Right renal cortex interstitium (tissue), 3 donors: ENCODE measurements around the gene SORCS3. TPM values are rescaled to one million over a fixed set of nuclear protein-coding genes. Genes with fewer than 3 reads are reported as not detected.

Experiments
- DNase-seq, 3 donors: peaks; one replicate each; pipeline ENCODE4 v3.0.0-alpha.2; 2013; ENCODE audit warnings: low read depth in 3 of 3, low spot score in 2 of 3
- polyA plus RNA-seq, 3 donors: library from polyadenylated mRNA; unstranded; fragments of 120-200 nt; gene quantifications; one replicate each; pipeline ENCODE4 v1.2.1, GENCODE V29; 2013; ENCODE audit not compliant: insufficient read length in 3 of 3

The SORCS3 gene
- 1 to 10 TPM; 2.6 to 4.1 (median 3.6) TPM for polyA plus RNA-seq

- no peak for DNase-seq
Observed at GRCh38 chr10:104641187-104641936, at the start of gene SORCS3. TSS of gene SORCS3 (plus strand) at chr10:104641290.

GRCh38 chr10:104591441-104591840 lies 49.6 kb upstream of the SORCS3 start:
- DNase-seq, result no peak

GRCh38 chr10:104601166-104601565 lies 39.9 kb upstream of the SORCS3 start:
- DNase-seq, result no peak

GRCh38 chr10:104608091-104608828 lies 32.8 kb upstream of the SORCS3 start:
- no peak for DNase-seq

- no peak for DNase-seq
Observed at GRCh38 chr10:104612571-104613205, 28.4 kb upstream of the SORCS3 start.

- no peak for DNase-seq
Observed at GRCh38 chr10:104613406-104613805, 27.7 kb upstream of the SORCS3 start.

GRCh38 chr10:104614245-104614831 lies 26.8 kb upstream of the SORCS3 start:
- DNase-seq, result no peak

GRCh38 chr10:104615136-104615535 lies 26.0 kb upstream of the SORCS3 start:
- no peak for DNase-seq

- no peak for DNase-seq
Observed at GRCh38 chr10:104617831-104618230, 23.3 kb upstream of the SORCS3 start.

GRCh38 chr10:104622175-104622574 lies 18.9 kb upstream of the SORCS3 start:
- DNase-seq, result no peak

GRCh38 chr10:104622598-104623209 lies 18.4 kb upstream of the SORCS3 start:
- no peak for DNase-seq

- DNase-seq, result no peak
Observed at GRCh38 chr10:104630731-104631130, 10.4 kb upstream of the SORCS3 start.

- no peak for DNase-seq
Observed at GRCh38 chr10:104631946-104632345, 9.1 kb upstream of the SORCS3 start.

GRCh38 chr10:104638861-104639589 lies 2.1 kb upstream of the SORCS3 start:
- DNase-seq, result no peak

GRCh38 chr10:104639590-104640338 lies 1.3 kb upstream of the SORCS3 start:
- DNase-seq, result no peak

GRCh38 chr10:104640339-104641186 lies 527 bp upstream of the SORCS3 start:
- DNase-seq, result no peak

GRCh38 chr10:104641937-104642657 lies 1.0 kb downstream of the SORCS3 start:
- no peak for DNase-seq
